Dermis blood vessel endothelial cell (primary cell): ENCODE data around the gene INVS. TPM values are rescaled to one million over a fixed set of nuclear protein-coding genes. Genes with fewer than 3 reads are reported as not detected.
"Not testable (repeated sequence)": the region's sequence is repeated elsewhere in the genome, so short reads cannot be mapped to it uniquely, and the experiment has no call there.

Experiments
- DNase-seq: peaks from one replicate; pipeline ENCODE4 v3.0.0; 2010
- total RNA-seq: library from RNA; depleted of rRNA; stranded (reverse); fragments of >200 nt; gene quantifications from 2 replicates; pipeline ENCODE4 v1.2.3, GENCODE V29; 2014

INVS gene
- total RNA-seq, 1 donor from 2014 or later, result 36.8 TPM

DNA sequence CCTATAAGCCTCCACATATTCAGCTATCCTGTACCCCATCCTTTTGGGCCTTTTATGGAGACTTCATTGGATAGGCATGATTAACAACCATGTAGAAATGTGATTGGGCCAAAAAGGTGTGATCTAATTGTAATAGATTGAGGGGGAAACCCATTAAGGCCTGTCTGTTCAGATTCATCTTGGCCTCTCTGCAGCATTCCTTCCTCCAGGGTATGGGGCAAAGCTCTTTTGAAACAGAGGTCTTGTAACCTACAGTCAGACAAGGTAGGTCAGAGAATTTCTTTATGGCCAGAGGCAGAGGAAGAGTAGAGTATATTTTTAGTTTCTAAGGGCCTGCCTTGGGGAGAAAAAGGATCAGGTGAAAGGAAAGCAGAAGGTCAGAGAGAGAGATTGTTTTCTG is 98.5 kb downstream of the INVS start:
- no peak for DNase-seq

DNA sequence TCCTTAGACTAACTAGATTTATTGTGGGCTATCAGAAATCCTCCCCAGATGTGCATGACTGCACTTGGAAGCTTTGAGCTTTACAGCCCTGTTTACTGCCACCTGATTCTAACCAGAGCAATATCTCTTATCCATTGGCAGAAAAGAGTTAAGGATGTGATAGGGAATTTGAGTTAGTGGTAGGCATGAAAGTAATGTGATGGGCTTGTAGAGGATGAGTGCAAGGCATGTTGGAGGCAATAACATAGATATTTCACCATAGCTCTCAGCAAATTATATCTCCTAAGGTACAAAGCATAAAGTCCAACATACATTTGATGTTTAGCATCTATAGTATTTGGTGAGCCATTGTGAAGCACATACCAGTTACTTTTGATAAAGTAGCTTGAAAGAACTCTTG is 103.8 kb downstream of the INVS start:
- no peak for DNase-seq

DNA sequence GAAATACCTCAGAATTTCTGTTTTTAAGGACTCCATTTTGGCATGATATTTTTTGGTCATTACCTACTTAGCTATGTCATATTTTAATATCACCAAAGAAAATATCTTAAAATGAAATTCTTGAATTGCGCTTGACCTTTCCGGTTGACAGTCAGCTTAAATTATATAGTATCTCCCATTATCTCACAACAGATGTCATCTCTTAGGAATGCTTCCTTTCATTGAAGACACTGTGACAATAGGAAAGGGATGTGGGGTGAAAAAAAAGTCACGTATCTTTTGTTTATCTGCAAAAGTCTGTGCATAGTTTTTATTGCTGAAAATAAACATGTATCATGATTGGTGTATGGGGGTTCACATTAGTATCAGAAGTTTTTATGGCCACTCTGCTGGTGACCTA is 105.8 kb downstream of the INVS start:
- DNase-seq, result peak; percentile 30

DNA sequence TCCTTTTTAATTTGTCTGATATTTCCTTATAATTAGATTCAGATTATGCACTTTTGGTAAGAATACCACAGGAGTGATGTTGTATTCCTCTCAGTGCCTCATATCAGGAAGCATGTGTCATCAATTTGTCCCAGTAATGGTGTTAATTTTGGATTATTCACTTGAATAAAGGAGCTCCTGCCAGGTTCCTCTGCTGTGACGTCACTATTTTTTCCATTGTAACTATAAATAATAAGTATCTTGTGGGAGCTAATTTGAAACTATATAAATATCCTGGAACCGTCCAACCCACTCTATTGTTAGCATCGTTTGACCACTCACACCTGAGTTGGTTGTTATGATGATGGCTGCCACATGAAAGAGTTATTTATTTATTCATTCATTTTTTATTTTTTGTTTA is 107.9 kb downstream of the INVS start:
- DNase-seq, result peak; percentile 89

DNA sequence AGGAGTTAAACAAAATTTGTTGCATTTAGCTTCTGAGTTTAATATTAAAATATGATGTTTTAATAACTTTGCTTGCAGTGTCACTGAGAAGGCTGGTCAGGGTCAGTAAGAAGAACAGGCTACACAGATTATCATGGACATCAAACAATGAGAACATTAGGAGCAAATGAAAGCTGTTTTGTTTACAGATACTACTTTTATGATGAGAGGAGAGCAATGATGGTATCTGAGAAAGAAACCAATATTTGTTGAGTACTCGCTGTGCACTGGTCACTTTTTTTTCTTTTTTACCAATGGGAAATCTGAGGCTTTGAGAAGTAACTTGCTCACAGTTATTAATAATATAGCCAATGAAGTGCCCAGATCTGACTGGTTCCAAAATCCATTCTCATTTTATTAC is 109.6 kb downstream of the INVS start:
- no peak for DNase-seq

DNA sequence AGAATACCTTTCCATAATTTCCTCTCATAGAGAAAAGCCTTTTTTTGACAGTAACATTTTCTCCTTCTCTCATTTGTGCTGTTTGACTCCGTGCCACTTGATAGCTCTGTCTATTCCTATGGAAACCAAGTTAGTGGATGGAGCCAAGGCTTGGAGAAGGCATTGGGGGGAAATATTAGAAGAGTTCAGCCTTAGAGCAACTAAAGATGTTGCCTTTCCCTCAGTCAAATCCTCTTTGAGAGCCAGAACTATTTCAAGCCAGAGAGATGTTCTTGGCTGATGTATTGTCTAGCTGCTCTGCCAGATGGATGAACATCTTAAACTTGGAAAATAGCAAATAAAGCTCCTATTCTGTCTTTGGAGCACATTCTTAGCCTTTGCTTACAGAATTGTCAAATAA is 112.4 kb downstream of the INVS start:
- no peak for DNase-seq

DNA sequence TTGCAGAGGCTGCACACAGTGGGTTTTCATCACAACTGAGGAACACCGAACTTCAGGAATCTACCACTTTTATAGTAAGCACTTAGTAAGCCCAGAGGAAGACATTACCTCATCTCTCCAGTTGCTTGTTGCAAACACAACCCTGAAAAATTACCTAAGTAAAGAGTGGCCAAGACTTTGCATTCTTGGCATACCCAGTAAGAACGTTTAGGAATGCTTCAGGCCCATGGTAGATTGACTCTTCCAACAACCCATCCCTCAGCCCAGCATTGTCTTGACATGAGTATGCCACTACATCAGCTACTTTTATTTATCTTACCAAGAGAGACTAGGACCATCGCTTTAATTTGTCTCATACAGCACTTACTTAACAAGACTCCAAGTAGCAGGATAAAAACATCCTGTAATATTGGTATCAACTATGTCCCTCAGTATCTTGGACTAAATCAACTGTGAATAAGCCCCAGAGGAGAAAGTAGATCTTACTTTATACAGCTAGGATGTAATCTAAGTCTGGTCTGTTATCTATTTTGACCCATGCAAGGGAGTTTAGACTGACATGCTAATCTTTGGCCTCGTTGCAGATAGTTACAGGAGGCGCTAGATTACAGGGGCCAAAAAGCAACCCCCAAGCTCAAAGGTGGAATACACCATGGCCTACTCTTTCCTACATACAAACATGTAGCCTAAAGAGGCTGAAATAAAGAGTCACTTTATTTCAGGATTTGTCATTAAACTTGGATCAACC is 114.9 kb downstream of the INVS start:
- no peak for DNase-seq

DNA sequence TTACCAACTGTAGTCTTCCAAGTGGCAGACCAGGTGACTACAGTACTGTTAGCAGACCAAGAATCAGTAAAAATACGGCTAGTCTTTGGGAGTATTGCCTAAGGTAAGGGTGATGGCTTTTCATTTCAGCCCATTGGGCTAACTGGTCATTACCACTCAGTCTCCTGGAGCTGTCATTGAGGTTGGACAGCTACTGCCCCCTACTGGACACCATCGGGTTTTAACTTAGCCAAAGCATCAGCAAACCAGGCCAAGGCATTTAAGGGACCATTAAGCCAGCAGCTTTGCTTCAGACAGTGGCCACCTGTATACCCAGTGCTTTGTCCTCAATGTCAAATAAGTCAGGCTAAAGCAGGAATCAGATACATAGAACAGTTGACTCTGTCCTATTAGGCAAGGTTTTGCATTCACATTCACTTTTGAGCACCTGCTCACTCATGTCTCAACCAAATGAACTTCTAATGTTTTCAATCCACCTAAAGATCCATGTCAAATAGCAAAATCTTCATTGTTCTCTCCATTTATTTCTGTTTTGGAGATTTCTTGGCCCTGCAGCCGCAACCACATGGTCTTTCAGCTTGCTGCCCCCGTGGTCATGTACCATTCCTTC is 117.2 kb downstream of the INVS start:
- peak; percentile 87 for DNase-seq

DNA sequence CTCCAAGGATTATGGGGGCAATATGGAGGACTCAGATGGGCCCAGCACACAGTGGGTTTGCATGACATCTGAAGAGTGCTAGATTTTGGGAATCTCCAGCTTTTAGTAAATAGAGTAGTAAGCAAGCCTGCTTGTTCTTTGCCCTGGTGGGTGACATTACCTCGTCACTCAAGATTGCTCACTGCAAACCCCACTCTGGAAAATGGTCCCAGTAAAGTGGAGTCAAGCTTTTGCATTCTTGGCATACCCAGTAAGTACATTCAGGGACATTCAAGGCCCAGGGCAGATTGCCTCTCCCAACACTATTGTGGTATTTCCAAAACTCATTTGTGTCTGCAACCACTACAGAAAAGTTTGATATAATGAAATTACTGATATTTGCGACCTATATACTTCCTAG is 118.5 kb downstream of the INVS start:
- DNase-seq, result no peak

DNA sequence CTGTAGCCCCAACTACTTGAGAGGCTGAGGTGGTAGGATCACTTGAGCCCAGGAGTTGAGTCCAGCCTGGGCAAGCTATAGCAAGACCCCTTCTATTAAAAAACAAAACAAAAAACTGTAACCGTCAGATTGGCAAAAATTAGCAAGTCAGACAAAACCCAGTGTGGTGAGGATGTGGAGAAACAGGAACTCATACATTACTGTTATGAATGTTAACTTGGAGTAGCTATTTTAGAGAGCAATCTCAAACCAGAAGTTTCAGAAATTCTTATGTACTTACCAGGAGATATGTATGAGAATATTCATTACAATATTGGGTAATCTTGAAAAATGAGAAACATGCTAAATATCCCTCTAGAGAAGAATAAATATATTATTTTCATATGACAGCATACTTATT is 120.3 kb downstream of the INVS start:
- DNase-seq, result no peak

DNA sequence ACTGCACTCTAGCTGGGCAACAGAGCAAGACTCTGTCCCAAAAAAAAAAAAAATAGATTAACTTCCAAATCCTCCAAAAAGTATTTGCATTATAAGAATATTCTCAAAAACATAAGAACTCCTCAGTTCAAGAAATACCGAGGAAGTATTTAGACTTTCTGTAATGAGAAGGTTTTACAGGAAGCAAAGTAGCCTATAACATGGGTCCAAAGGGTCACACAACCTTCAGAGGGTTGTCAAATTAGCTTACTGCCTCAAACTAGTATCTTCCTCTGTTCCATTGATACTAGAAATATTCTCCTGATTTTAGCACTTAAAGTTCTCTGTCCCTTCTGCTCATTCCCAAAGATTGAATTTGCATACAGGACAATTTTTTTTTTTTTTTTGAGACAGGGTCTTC is 121.9 kb downstream of the INVS start:
- DNase-seq, result no peak

DNA sequence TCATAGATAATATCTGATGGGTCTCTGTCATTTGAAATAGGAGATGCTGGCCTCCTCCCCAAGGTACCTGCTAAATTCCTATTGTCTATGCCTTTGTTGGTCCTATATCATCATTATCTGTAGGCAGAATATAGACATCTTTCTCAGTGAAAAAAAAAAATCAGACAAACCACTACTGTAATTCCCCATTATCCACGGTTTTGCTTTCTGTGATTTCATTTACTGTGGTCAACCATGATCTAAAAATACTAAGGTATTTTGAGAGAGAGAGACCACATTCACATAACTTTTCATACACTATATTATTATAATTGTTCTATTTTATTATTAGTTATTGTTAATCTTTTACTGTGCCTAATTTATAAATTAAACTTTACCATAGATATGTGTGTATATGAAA is 122.5 kb downstream of the INVS start:
- DNase-seq, result no peak

DNA sequence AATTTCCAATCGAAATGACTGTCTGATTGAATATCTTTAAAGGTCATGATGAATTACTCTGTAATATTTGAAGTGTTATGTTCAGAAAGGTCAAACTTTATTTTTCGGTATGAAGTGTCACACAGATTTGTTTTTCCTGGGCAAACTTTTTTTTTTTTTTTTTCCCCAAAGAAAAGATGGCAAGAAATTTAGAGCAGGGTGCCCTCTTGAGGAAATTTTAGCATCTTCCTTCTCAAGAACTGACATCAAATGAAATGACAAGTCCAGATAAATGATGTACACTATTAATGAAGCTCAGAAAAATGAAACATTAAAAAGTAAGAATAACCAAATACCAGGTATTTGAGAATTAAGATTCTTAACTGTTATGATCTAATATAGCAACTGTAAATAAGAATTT is 123.6 kb downstream of the INVS start:
- DNase-seq, result peak; percentile 59

DNA sequence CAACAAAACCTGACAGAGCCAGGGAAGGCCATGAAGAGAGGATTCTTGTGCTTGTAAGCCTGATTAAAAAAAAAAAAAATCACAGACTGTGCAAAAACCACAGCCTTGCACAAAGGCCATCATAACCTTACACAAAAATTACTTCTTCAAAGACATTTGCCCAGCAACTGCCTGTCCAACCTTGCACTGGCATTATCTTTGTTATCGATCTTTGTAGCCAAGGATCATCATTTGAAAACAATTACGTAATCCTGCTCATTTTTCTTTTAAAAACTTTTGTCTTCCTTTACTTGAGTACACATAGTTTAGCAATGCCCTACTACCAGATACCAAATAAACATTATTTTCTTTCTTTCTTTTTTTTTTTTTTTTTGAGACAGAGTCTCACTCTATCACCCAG is 128.6 kb downstream of the INVS start:
- DNase-seq, result no peak

DNA sequence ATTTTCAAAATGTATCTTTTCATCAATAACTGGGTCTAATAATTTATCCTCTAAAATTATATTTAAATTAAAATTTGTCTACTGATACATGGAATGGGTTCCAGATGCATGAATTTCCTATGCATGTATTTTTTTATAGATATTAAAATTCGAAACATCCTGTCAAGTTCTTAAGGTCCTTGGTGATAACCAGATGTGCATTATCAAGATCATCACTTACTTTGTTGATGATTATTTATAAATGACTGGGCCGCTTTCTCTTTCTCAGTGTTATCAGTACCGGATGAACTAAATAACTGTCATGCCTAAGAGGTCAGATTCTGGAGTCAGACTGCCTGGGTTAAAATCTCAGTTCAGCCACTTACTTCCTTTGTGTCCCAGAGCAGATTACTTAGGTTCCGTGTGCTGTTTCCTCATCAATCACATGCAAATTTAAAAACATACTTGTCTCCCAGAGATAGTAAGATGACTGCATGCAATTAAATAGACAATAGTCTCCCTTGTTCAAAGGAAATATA is 129.4 kb downstream of the INVS start:
- no peak for DNase-seq

DNA sequence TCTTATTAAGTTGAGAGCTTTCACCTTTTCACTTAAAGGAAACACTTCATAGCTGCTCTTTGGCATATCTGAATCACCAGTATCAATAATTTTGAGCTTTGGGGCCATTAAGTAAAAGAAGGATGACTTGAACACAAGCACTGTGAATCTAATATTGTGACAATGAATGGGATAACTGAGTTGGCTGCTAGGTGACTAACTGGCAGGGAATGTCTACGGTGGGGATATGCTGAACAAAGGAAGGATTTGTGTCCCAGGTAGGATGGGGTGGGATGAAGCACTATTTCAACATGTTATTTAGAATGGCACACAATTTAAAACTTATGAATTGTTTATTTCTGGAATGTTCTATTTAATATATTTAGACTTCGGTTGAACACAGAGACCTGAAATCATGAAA is 130.1 kb downstream of the INVS start:
- no peak for DNase-seq

DNA sequence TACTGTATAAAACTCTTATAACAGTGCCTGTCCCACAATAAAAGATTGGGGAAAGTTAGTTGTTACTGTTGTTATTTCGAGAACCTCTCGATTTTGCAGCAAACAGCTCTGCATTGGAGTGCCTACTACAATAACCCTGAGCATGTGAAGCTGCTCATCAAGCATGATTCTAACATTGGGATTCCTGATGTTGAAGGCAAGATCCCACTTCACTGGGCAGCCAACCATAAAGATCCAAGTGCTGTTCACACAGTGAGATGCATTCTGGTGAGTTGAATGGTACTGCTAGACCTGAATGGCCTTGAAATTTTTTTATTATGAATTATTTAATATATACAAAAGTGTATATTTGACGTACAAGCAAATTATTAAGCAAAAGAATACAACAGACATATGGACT is 130.5 kb downstream of the INVS start:
- no peak for DNase-seq

DNA sequence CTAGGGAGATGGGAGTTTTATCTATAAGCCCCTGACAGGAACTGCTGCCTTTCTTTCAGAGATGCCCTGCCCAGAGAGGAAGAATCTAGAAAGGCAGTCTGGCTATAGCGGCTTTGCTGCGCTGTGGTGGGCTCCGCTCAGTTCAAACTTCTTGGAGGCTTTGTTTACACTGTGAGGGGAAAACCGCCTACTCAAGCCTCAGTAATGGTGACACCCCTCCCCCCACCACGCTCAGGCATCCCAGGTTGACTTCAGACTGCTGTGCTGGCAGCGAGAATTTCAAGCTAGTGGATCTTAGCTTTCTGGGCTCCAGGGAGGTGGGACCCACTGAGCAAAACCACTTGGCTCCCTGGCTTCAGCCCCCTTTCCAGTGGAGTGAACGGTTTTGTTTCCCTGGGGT is 137.9 kb downstream of the INVS start:
- DNase-seq, result not testable (repeated sequence)

DNA sequence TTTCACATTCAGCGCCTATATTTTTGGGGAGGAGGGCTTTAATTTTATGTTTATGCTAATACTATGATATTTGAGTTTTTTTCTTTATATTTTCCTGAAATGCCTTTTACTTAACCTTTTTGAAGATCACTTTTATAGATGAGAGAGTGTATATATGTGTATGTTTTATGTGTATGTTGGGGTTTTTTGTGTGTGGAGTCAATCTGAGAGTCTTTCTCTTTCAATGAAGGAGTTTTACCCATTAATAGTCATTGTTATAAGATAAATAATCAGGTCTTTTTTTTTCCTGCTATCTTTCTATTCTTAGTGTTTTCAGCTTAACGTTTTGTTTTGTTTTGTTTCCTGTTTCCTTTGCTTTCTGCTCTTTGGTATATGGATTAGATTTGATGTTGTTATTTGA is 141.5 kb downstream of the INVS start:
- DNase-seq, result no peak

DNA sequence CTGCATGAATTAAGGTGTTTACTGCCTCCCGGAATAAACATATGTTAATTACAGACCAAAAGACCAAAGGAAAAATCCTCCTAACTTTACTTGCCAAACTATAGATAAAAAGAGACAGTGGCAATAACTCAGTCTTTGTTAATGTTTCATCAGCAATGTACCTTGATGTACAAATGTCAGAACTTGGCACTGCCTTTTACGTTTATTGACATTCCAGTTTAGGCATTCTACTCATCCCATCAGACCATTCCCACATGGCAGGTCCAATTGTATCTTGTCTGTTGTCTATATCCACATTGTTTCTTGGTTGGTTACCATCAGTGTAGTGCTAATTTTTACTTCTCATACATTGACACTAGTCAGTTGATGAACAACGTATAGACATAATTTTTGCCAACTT is 168.2 kb downstream of the INVS start:
- DNase-seq, result no peak

DNA sequence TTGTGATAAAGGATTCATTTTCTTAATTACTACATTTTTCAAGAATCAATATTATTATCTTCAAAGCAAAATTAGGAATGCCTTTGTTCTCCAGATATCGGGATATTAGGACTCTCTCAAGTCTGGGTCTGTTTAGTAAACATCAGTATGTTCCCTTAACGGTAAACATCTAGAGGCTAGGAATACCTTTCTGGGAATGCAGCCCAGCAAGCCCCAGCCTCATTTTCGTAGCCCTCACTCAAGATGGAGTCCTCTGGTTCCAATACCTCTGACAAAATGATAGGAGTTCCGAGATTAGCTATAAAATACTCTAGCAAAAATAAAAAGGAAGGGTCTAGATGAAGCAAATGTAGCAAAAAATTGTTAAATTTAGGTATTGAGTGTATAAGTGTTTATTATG is 169.2 kb downstream of the INVS start:
- no peak for DNase-seq

DNA sequence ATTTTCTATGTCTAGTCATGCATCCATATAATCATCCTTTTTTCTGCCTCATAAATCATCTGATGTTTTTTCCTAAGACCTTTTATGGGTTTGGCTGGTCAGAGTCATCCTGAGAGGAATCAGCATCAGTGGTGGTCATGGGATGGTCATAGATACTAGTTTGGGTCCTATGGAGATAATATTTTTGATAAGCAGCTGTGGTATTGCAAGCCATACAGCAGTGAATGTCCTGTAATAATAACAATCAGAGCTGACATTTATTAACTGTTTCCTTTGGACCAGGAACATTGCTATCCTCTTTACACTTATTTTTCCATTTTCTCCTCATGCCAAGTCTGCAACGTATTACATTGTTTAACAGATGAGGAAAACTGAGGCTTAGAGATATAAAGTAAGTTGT is 170.6 kb downstream of the INVS start:
- no peak for DNase-seq

DNA sequence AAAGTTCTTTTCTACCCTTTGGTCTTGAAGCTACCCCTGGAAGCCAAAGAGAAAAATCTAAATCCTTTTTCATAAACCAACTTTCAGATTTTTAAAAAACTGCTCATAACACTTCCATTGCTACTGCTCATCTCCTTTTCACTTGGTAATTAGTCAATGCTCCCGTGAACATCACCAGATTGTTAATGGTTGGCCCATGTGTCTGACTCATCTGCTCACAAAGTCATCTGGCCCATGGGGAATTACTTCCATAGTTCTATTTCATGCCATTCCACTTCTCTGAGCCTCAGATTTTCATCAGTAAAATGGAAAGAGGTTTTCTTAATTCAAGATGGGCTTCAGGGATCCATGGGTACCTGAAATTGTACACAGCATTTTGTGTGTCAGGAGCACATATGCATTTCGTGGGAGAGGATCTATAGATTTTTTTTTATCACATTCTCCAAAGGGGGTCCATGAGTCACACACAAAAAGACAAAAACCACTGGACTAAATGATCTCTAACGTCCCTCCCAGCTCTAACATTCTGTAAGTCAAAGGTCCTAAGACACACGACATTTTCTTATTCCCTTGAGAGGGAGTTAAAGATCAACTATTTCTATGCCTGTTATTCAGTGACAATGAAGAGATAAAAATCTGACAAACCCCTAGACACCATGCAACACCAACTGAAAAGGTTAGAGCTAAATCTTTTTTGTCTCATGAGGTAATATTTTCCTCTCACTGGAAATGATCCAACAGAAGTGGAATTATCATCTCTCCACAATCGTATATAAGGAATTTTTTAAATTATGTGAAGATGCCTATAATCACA is 178.3 kb downstream of the INVS start:
- no peak for DNase-seq

DNA sequence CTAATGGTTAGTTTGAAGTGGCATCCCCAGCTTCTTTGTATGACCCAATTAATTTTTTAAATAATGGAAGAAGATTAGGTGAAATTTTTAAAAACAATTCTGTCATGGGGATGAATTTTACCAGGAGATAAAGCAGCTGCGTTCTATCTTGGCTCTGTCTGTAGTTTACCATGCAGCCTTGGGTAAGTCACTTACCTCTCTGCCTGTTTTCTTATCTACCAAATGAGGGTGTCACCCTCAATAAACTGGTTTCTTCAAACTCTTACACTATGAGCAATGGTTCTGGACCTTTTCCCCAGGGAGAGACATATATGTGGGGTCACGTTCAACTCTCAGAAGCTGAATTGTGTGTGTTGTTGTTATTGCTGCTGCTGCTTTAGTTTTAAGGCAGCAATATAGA is 182.0 kb downstream of the INVS start:
- DNase-seq, result no peak
